Vagina (tissue), 2 donors: ENCODE results near the gene DDN. TPM values are rescaled to one million over a fixed set of nuclear protein-coding genes. Genes with fewer than 3 reads are reported as not detected.
A peak's percentile ranks its signal among the peaks of the same experiment; 100 is the strongest.

Experiments
- DNase-seq, 2 donors: peaks; one replicate each; pipeline ENCODE4 v3.0.0-alpha.2; 2017; ENCODE audit errors: extremely low spot score in 2 of 2
- H3K27ac ChIP-seq: fragments of 200-600 bp; sonication (generic); one replicate; pipeline ENCODE4 v1.5.1; 2019
- H3K27me3 ChIP-seq: fragments of 200-600 bp; sonication (generic); one replicate; pipeline ENCODE4 v1.5.1; 2019
- H3K36me3 ChIP-seq, 2 donors: fragments of 200-600 bp; sonication (generic); one replicate each; pipeline ENCODE4 v1.5.1; 2017 to 2019
- H3K4me1 ChIP-seq: fragments of 200-600 bp; sonication (generic); one replicate; pipeline ENCODE4 v1.5.1; 2019
- H3K4me3 ChIP-seq, 2 donors: fragments of 200-600 bp; sonication (generic); 1 replicate in 1 of 2; 2 replicates in 1 of 2; pipeline ENCODE4 v1.5.1; 2016 to 2019
- H3K9me3 ChIP-seq: fragments of 200-600 bp; sonication (generic); one replicate; pipeline ENCODE4 v1.5.1; 2019
- POLR2A ChIP-seq, 2 donors: fragments of 450-650 bp; IDR thresholded peaks; one replicate each; pipeline ENCODE4 v1.6.1; 2017; ENCODE audit warnings: antibody characterized with exemption in 2 of 2, mild to moderate bottlenecking in 2 of 2, moderate library complexity in 2 of 2
- POLR2AphosphoS5 ChIP-seq, 2 donors: sonication (generic); formaldehyde crosslinking; IDR thresholded peaks; one replicate each; pipeline ENCODE4 v1.9.0; 2017; ENCODE audit warnings: antibody characterized with exemption in 2 of 2, mild to moderate bottlenecking in 2 of 2, low read depth in 1 of 2; ENCODE audit not compliant: insufficient read depth in 1 of 2
- intact Hi-C: fragments of 100-400 bp; cut with DNase I; formaldehyde crosslinking; loops from one replicate; pipeline ENCODE4 v1.15.1; 2023
- total RNA-seq: library from RNA; depleted of rRNA; stranded (reverse); fragments of >200 nt; gene quantifications from one replicate; pipeline ENCODE4 v1.2.3, GENCODE V29; 2016
- TF ChIP-seq, protein P1 (sequence below), 3 experiments: fragments of 450-650 bp in 2 of 3; fragments of 200-600 bp in 1 of 3; sonication (generic) in 1 of 3; IDR thresholded peaks; one replicate each; pipeline ENCODE4 v1.5.1; 2017 to 2019; ENCODE audit warnings: antibody characterized with exemption in 3 of 3, mild to moderate bottlenecking in 2 of 3, moderate library complexity in 2 of 3

The DDN gene
- total RNA-seq, 1 donor from 2014 or later, result not detected

DNA sequence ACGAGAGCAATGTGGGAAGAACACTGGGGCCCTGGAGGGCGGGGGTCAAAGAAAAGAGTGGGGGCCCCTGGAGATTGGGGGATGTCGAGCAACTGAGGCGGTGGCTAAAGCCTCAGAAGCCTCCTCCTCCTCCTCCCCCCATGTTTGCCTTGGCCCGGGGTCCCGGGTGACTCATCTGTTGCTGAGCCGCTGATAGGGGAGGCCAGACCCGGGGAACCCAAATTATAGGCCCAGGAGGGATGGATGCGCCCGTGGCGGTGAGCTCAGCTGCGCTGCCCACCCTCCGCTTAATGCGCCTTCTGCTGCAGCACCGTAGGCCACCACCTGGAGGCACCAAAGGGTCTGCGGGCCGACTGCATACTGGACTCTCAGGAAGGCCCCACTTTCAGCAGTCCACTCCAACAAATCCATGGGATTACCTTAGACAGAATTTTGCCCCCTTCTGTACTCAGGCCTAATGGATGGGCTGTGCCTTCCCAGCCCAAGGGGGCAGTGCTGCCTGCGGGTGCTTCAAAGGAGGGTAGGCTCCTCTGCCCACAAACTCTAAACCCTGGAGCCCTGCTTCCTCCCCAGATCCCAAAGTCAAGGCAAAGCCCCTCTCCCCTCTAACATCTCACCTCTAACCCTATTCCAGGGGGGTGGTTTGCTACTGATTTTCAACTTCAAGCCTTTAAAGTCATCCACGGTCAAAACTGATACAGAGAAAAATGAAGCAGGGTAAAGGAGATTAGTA is 25.1 kb downstream of the DDN start:
- Histone ChIP-seq H3K27me3 (peaks cover 11% of the 10 kb centered on the region), H3K4me3 (no peak overlapping the region), H3K27ac (no peak overlapping the region), H3K36me3 (no peaks in the 10 kb centered on the region), H3K4me1 (peaks cover 54% of the 10 kb centered on the region), H3K9me3 (no peaks in the 10 kb centered on the region)
- intact Hi-C loops, result no loop called here
- DNase-seq, result no peak
- TF ChIP-seq POLR2AphosphoS5 (IDR thresholded peaks at IDR 0.05; ENCODE audit: insufficient read depth in 1 of 2, low read depth in 1 of 2), result no peak
- TF ChIP-seq, protein P1, sequence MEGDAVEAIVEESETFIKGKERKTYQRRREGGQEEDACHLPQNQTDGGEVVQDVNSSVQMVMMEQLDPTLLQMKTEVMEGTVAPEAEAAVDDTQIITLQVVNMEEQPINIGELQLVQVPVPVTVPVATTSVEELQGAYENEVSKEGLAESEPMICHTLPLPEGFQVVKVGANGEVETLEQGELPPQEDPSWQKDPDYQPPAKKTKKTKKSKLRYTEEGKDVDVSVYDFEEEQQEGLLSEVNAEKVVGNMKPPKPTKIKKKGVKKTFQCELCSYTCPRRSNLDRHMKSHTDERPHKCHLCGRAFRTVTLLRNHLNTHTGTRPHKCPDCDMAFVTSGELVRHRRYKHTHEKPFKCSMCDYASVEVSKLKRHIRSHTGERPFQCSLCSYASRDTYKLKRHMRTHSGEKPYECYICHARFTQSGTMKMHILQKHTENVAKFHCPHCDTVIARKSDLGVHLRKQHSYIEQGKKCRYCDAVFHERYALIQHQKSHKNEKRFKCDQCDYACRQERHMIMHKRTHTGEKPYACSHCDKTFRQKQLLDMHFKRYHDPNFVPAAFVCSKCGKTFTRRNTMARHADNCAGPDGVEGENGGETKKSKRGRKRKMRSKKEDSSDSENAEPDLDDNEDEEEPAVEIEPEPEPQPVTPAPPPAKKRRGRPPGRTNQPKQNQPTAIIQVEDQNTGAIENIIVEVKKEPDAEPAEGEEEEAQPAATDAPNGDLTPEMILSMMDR (IDR thresholded peaks at IDR 0.05), result peak in 1 of 3 experiments; percentile 19

DNA sequence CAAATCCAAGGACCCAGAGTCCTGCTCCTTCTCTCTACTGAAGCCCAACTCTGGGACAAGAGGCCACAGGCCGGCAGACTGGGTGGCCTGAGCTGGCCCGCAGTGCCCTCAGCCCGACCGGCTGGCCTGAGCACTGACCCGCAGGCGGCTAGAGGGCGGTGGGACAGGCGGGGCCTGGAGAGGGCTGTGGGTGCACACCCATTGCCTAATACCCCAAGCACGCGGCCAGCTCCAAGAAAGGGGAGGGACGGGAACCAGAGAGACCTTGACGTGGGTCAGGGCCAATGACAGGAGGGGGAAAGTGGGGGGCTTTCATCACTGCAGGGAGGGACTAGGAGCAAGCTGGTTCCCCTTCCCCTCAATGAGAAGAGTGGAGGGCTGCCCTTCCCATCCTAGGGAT is 25.6 kb downstream of the DDN start:
- H3K27me3 ChIP-seq, result peaks cover 9% of the 10 kb centered on the region
- no peak overlapping the region for H3K27ac ChIP-seq

DNA sequence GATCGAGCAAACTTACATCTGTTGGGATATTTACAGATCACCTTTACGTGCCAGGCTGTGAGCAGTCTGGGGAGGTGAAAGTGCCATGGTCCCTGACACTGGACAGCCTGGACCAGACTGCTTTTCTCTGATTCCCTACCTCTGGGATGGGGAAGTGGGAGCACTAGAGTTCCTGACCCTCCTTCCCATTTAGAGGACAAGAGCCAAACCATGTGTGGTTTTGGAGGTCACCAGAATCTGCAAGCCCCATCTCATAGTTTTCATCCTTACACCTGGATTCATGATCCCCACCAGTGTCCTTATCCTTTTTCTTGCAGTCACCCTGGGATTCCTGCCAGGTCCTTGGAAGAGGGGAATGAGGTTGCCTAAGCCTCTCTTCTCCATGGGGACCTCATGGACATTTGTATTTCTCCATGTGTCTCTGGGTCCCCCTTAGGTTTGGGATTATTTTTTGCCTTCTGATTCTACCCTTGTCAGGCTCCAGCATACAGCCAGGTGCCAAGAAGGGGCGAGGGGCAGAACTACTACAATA is 26.2 kb downstream of the DDN start:
- H3K4me3 ChIP-seq, result no peak overlapping the region
- no peak overlapping the region for H3K27ac ChIP-seq
- intact Hi-C loops, result no loop called here
- no peaks in the 10 kb centered on the region for H3K9me3 ChIP-seq
- H3K4me1 ChIP-seq, result peaks cover 43% of the 10 kb centered on the region
- TF ChIP-seq, protein P1 (IDR thresholded peaks at IDR 0.05), result no peak
- TF ChIP-seq POLR2A (IDR thresholded peaks at IDR 0.05), result no peak
- no peak for TF ChIP-seq POLR2AphosphoS5 (IDR thresholded peaks at IDR 0.05; ENCODE audit: insufficient read depth in 1 of 2, low read depth in 1 of 2)
- peaks cover 4% of the 10 kb centered on the region for H3K27me3 ChIP-seq
- no peaks in the 10 kb centered on the region for H3K36me3 ChIP-seq
- DNase-seq, result no peak

More for the DNA sequence above, 25.6 kb downstream of the DDN start:
- Histone ChIP-seq H3K4me3 (no peak overlapping the region), H3K36me3 (no peaks in the 10 kb centered on the region), H3K9me3 (no peaks in the 10 kb centered on the region), H3K4me1 (peaks cover 48% of the 10 kb centered on the region)
- no peak for DNase-seq
- TF ChIP-seq POLR2A (IDR thresholded peaks at IDR 0.05) (no peak), POLR2AphosphoS5 (IDR thresholded peaks at IDR 0.05; ENCODE audit: insufficient read depth in 1 of 2, low read depth in 1 of 2) (no peak)
- TF ChIP-seq, protein P1 (IDR thresholded peaks at IDR 0.05), result no peak
- intact Hi-C loops, result no loop called here

DNA sequence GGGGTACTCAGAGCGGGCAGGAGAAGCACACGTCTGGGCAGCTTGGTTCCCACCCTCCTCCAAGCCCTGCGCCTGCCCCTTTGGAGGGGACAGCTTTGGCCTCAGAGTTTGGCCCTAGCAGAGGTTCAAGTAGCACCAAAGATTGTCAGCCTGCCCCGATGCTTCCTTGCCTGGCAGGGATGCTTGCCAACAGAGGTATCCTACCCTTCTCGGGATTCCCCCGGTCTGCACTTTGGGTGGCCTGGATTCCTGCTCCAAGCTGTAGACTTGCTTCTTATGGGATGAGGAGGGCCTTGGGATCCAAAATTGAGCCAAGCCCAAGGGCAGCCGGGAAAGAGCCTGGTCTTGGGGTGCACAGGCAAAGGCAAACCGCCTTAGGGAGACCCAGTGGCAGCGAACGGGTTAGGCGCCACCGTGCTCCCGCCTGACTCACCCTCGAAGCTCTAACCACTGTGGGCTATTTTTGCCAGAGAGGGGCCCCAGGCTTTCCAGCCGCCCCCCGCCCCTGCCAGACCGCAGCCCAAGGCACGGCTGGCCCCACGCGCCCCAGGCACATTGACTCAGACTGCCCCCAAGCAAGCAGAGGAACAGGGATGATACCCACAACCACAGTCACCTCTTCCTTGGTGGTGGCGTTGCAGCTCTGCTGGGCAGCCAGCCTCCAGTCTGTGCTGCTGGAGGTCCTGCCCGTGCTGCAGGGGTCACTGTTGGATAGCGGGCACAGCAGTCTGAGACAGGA is 26.8 kb downstream of the DDN start:
- Histone ChIP-seq H3K4me3 (no peak overlapping the region), H3K27me3 (no peaks in the 10 kb centered on the region), H3K36me3 (no peaks in the 10 kb centered on the region), H3K27ac (no peak overlapping the region), H3K4me1 (peaks cover 37% of the 10 kb centered on the region), H3K9me3 (no peaks in the 10 kb centered on the region)
- TF ChIP-seq, protein P1 (IDR thresholded peaks at IDR 0.05), result no peak
- no peak for TF ChIP-seq POLR2AphosphoS5 (IDR thresholded peaks at IDR 0.05; ENCODE audit: insufficient read depth in 1 of 2, low read depth in 1 of 2)
- no peak for TF ChIP-seq POLR2A (IDR thresholded peaks at IDR 0.05)
- DNase-seq, result no peak
- intact Hi-C loops, result no loop called here
